UCSD-AML1 (cell line): ENCODE results near the gene PIGH.
"Not testable (repeated sequence)": the region's sequence is repeated elsewhere in the genome, so short reads cannot be mapped to it uniquely, and the experiment has no call there.

Experiments
- DNase-seq: peaks from one replicate; lab custom pipeline; 2025; ENCODE audit not compliant: unreplicated experiment; lab: John Stamatoyannopoulos, UW

The PIGH gene

GRCh38 chr14:67553547-67553946 is 46.5 kb downstream of the PIGH start:
- no peak for DNase-seq

GRCh38 chr14:67551940-67552339 is 48.1 kb downstream of the PIGH start:
- DNase-seq: no peak

DNA sequence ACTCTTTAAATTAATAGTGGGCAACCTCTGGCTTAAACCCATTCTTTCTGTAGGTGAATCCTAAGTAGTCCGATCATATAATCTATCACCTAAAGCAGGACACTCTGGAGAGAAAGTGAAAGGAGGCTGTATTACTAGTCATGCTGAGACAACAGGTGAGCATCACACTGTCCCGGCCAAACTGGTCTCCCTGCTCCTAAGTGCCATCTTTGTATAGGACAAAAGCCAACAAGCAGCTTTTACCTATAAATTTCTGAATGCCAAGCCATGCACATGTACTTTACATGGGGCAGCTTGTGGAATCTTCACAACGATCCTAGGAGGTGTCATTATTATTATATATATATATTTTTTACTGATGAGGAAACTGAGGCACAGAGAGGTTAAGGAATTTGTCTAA is 48.9 kb downstream of the PIGH start:
- DNase-seq: no peak

DNA sequence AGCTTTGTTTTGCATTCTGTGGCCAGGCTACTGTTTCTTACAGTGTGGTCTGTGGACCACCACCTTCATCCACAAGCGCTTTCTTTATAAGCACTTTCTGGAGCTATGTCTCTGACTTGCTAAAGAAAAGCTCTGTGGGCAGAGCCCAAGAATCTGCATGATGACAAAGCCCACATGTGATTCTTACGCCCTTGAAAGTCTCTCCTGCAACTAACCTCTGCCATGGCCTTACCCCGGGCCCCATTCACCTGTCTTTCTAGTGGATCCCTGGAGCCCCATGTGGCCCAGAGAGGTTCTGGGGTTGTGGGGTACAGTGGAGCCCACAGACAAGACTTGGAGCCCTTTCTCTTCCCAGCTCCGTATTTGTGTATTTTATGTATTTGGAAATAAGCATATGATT is 50.3 kb downstream of the PIGH start:
- no peak for DNase-seq

- DNase-seq: no peak
Observed at GRCh38 chr14:67547224-67547780, 52.8 kb downstream of the PIGH start.

GRCh38 chr14:67544590-67544989 is 55.5 kb downstream of the PIGH start:
- DNase-seq: no peak

GRCh38 chr14:67542620-67543019 is 57.4 kb downstream of the PIGH start:
- not testable (repeated sequence) for DNase-seq

DNA sequence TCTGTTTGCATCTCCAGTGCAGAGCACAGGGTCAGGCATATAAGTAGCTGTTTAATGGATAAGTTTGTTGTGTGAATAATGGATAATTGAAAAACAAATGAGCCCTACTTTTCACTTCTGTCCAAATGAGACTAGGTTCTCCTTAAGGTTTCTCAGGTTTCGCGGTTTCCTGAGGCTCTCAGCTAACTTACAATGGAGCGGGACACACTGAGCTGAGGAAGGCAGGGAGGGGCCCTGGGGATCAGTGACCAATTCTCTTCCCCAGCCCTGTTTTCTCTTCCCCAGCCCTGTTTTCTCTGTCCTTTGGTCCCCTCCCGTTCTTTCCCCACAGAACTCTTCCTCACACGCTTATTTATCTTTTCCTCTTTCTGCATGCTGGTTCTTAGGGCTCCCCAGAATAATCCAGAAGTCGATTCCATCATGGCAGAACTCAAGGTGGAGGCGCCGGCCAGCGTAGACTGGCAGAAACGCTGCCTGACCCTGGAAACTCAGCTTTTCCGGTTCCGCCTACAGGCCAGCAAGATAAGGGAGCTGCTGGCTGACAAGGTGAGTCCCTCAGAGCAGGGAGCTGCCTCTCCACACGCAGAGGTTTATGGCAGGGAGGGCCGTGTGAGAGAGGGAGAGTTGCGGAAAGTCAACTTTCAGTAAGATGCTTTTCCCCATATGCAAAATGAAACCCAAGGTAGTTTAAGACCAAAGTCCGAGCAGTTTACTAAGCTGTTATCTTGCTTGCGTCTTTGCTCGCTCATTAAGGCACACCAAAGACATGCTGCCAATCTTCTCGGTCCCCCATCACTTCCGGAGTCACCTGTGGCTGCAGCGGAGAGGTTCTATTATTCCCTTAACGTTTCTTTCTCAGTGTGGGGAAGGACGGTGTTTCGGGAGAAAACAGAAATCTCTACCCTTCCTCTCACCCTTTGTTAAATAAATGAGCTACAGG is 58.4 kb downstream of the PIGH start:
- DNase-seq: peak; percentile 19
